Renal cortex interstitium (tissue), 11 donors: ENCODE measurements around the gene NTM. TPM values are rescaled to one million over a fixed set of nuclear protein-coding genes. Genes with fewer than 3 reads are reported as not detected.

Source experiments
- DNase-seq, 11 donors: peaks; one replicate each; pipeline ENCODE4 v3.0.0-alpha.2; 2013; ENCODE audit warnings: low read depth in 9 of 11, low spot score in 4 of 11; ENCODE audit errors: extremely low read depth in 1 of 11
- polyA plus RNA-seq, 3 donors: library from polyadenylated mRNA; unstranded; fragments of 120-200 nt; gene quantifications; one replicate each; pipeline ENCODE4 v1.2.1, GENCODE V29; 2013; ENCODE audit not compliant: insufficient read length in 3 of 3

The NTM gene
- polyA plus RNA-seq, 3 donors, result 40.5 to 45.1 (median 43.9) TPM

DNA sequence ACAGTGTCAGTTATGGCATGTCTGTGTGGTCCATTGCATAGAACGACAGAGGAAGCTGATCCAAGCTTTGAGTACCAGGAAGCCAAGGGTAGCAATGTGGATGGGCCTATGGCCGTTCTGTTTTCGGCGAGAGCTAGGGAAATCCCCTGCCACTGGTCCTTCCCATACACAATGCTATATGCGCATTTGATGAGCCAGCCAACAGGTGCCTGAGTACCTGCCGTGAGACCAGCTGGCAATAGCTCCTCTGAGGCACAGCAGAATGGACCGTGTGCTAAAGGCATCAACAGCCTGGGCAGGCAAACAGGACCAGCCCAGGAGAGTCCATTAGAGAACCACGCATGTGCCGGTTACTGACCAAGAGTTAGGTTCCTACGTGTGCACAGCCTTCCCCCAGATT is 753.0 kb downstream of the NTM start:
- no peak for DNase-seq

DNA sequence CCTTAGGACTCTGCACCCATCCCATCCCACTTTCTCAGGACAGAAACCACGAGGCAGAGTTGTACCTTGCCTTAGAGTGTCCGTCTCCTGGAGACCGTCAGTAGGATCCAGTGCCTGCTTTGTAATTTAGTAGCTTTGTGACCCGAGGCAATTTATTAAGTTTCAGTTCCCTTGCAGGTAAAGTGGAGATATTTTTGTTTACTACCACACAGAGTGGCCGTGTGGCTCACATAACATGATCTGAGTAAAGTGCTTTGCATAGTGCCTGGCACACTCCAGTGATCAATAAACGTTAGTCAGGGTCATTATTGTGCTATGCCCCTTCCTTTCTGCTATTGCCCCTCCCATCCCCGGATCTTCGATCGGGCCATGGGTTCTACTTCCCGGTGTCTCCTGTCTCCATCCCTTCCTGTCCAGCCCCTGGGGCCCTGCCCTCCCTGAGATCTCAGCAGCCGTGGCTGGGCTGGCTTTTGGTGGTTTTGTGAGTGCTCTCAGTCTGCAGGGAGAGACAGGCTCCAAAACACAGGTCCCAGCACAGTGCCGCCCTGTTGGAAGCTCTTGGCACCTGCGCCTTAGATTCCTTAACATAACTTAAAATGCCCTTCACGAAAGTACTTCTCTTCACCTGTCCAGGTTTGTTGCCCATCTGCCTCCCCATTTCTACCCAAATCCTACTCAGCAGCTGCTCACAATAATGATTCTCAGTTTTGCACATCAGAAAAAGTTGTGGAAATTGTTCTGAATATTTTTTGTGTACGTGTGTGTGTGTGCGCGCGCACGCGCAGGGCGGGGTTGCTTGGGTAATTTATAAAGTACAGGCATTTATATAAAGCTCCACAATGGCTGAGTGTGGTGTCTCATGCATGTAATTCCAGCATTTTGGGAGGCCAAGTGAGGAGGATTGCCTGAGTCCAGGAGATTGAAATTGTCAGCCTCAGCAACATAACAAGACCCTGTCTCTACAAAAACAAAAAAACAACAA is 753.7 kb downstream of the NTM start:
- DNase-seq, result peak in 1 of 11 donors; percentile 15

DNA sequence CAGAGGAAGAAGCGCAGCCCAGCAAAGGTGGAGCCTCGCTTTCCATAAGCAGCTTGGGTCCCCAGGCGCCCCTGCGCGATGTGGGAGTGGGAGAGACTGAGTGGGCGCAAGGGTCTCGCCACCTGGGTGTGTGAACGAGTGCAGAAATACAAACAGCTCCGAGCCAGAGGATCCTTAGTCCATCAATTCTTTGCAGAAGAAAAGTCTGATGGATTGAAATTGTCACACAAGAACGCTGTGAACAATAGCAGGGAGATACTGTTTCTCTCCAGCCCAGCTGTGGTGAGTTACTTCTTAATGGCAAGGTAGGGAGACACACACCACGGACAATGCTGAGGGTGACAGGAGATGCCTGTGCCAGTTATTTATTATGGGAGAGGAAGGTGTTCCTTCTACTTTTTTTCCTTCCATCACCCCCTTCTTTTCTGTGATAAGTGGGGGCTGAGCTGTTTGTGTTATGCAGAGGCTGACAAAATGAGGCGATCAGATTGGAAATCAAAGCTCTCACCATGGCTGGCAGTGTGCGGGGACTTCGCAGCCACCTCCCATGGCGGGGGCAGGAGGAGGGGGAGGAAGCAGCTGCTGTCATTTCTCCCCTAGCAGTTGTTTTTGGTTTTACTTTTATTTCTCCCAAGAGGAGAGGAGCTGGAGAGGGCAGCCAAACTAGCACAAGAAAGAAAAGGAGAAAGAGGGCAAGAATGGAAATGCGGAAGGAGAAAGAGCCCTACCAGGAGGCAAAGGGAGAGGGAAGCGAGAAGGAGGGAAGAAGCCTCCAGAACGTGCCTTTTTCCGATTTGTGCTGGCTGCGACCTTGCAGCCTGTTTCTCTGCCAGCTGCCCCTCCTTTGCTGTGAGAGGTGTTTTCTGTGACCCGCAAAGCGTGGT is 755.8 kb downstream of the NTM start:
- peak in 2 of 11 donors; percentile 25 to 37 for DNase-seq

DNA sequence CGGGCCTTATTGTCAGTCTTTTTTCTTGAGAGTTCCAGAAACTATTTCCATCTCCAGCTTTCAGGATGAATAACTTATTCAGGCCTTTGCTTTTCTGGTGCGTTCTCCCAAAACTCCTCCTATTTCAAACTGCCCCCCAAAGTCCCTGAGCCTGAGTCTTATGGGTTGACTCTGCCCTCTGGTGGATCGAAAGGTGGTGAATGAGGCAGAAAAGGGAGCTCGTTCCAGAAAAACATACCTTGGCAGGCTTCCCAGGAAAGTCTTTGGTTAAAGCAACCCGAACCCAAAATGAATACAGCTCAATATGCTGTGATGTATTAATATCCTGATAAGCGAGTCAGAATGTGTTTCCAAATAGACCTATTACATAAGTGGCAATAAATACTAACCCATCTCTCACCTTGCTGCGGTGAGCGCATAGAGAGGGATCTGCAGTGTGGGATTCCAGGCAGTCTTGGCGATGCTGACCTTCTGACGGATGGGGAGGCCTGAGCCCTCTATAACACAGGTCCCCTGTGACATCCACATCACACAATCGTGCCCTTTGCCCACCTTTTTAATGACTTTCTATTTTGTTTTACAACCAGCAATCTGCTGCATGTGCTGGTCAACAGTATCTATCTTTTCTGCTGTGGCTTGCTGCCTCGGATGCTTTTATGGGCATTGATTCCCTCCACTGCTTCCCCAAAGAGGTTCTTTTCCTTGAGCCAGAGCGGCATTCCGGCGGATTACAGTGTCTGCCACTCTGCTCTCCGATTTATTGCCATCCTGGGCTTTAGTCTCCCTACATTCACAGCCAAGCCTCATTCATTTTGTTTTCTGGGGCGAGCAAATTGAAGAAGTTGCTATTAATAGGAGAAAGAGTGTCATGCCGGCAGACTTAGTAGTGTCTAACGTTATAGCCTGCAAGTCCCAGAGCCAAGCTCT is 756.8 kb downstream of the NTM start:
- peak; percentile 55 to 80 (median 72) for DNase-seq

DNA sequence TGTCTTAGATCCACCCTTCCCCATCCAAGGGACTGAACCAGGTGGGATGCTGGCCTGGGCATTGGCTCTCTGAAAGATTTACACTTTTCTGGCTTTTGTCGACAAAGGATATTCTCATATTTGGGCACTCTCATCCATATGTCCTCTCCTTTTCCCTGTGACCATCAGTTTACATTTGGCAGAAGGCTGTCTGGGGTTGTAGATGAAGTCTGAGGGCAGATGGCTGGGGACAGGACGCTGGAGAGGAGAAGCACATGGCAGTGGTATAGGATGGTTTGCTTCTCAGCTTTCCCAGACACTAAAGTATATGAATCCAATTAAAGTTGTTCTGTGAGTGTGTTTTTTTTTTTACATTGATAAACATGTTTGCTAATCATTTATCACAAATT is 757.5 kb downstream of the NTM start:
- DNase-seq, result no peak

DNA sequence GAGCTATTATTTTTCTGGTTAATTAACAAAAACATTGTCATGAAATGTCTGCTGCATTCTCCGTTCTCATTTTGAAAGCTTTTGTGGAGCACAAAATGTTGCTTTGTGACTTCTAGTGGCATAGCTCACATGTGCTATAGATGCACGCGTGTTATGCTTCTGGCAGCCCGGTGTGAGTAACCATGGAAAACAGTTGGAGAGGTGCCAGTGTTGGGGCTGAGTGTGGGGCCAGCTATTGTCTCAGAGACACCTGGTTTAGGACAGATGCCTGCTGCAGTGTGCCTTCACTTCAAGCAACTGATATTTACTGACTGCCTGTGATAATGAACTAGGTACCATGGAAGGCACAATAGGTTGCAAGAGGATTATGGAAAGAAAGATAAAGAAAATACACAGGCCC is 760.6 kb downstream of the NTM start:
- no peak for DNase-seq

DNA sequence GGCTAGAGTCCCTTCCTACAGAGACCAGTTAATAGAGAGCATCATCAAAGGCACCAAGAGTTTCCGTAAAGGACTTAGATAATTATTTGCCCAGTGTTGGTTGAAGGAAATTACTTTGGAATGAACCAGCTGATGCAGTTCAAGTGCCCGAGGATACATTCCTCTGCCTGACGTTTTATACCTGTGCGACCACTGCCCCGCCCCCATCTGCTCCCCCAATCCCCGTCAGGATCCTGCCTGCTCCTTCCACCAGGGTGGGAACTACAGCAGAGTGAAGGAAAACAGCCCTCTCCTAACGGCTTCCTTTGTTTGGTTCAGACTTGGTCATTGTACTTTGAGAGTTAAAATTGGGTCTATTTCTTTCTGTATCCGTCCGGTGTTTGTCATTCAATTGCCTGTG is 761.5 kb downstream of the NTM start:
- no peak for DNase-seq

DNA sequence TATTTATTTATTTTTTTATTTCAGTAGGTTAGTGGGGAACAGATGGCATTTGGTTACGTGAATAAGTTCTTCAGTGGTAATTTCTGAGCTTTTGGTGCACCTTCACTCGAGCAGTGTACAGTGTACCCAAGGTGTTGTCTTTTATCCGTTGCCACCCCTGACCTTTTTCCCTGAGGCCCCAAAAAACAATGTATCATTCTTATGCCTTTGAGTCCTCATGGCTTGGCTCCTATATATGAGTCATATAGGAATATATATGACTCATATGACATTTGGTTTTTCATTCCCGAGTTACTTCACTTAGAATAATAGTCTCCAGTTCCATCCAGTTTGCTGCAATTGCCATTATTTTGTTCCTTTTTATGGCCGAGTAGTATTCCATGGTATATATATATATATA is 763.9 kb downstream of the NTM start:
- no peak for DNase-seq

DNA sequence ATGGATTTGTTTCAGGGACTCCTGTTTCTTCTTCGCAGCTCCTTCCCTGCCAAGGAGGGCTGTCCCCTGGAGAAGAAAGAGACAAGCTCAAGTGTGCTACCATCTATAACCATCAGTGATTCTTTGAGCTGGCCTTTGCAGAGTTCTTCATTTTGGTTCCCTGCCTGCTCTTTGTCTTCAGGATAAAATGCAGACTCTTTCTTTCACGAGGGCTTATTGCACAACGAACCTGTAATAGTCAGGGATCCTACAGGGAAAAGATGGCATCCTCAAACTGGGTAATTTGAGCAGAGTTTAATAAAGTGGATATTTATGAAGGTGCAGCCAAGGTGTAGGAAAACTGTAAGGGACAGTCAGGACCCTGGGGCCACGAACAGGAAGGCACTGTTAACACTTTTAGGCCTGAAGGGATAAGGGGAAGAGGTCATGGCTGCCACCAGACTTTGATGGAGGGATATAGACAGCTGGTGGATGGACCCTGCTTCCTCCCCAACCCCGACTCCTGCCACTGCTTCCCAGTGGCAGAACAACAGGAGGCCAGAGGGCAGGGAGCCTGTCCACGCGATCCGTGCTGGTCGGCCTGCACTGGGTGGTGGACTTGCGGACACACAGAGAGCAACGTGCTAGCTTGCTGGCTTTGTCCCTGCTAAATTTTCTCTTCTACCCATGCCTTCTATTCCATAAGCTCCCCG is 767.0 kb downstream of the NTM start:
- no peak for DNase-seq

DNA sequence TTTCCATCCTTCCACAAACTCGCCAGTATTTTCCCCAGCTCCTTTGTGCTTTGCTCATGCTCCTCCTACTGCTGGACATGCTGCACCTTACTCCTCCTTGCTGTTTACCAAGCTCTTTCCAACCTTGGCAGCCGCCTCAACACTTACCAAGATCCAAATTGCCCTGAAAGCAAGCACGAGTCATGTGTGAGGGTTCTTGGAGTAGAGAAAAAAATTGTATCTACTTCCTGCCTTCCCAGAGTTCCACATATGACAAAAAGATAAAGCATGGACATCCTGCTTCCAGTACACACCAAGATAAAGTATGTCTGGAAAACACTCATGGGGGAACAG is 767.5 kb downstream of the NTM start:
- no peak for DNase-seq

DNA sequence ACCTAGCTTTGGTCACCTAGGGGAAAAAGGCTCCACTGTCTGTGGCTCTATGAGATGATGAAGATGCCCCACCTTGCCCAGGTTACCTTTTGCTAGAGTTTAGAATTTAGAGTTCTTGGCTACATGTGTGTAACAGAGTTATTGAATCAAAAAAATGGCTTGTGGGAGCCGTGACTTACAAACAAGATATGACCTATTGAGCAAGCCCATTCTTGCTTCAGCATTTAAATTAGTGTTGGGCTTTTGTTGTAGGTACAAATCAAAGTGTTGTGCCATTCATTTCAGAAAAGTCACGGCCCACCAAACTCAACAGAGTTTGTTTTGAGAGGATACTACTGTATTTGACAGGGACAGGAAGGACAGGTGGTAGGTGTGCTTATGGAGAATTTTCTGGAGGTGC is 768.8 kb downstream of the NTM start:
- no peak for DNase-seq

DNA sequence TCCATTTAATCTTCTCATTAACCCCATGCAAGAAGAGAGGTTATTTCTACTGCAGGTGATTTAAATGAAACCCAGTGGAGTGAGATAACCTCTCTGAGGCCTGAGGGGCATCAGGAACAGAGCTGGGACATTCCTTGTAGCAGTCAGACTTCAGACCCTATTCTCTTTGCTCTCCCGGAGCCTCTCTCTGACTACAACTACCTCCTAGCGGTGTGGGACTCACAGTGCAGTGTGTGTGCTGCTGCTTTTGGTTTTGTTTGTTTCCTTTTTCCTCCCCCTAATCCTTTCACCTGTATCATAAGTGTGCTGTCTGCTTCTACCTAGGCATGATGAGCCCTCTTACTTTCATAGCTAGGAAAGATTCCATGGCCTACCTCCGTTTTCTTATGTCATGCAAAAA is 769.6 kb downstream of the NTM start:
- DNase-seq, result no peak

DNA sequence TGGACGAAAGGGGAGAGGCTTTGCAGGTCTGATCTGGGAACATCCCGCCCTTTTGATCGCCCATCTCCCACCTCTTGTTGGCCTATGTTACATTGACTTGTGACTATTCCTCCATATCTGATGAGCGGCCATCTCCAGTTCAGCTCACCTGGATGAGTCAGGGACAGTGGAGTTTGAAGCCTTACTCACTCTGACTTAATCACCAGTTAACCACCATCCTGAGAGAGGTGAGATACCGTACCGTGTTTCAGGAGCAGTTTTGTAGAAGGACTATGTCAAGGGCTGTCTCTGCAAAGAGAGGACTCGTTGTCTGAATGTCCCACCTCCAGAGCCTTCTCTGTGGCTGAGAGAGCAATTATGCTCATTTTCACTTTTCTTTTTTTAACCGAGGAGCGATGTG is 771.7 kb downstream of the NTM start:
- DNase-seq, result no peak

DNA sequence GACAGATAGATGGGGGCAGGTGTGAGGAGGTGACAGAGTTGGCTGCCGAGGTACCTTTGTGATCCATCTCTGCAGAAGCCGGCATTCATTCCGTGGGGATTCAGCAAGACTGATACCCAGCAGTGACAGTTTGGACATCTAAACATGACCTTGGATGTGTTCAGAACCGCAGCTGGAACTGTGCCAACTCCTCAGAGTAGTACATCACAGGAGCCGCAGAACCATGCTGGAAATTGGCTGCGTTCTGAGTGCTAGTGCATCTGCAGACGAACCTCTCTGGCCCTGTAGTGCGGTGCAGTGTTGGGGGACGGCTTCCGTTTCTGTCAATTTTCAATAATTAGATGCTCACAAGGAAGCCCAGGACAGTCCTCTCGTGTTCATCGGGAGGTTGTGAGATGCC is 772.1 kb downstream of the NTM start:
- no peak for DNase-seq

DNA sequence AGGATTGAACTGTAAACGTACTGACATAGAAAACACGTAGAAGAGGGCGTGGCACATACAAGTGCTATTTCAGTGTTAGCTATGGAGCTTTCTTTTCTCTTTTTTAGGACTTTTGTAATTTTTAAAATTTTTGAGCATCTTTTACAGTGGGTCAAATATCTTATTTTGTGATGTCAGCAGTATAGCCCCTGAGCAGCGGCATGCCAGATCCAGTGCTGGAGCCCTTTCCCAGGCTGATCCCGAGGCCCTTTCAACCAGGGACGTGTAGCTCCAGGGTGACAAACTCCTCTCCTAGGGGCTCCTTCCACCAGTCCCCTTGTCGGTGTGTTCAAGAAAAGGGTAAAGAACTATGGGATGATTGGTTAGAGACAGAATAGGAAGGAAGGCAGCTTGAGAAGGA is 777.0 kb downstream of the NTM start:
- DNase-seq, result no peak

DNA sequence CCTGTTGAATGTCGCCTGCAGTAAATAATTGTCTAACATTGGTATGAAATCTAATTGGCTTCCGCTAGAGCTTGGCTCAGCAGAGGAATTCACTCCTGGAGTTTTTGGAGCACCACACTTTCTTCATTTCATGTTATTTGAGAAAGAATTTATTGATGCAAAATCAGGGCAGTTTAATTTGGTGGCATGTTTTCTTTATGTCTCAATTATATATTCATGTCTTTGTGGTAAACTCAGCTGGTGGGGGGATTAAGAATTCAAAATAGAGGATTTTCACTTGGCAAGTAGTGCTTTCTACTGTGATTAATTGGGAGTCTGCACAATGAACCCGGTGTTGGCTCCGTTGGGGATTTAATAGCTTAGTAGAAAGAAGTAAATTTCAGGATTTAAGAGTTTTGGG is 784.4 kb downstream of the NTM start:
- DNase-seq, result no peak

DNA sequence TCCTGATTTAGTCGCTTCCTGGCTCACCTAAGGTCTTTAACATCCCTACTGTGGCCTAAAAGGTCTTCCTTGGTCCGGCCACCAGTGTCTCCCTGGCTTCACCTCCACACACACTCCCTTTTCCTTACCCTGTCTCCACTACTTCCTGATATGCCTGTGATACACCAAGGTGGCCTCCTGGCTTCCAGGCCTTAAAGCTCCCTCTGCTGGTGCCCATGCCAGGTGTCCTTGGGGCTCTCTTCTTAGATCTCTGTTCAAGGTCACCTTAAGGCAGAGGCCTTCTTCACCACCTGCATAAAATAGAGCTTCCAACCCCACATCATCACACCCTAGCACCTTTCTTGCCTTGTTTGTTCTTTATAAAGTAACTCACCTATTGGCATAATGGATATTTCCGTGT is 787.7 kb downstream of the NTM start:
- DNase-seq, result no peak

DNA sequence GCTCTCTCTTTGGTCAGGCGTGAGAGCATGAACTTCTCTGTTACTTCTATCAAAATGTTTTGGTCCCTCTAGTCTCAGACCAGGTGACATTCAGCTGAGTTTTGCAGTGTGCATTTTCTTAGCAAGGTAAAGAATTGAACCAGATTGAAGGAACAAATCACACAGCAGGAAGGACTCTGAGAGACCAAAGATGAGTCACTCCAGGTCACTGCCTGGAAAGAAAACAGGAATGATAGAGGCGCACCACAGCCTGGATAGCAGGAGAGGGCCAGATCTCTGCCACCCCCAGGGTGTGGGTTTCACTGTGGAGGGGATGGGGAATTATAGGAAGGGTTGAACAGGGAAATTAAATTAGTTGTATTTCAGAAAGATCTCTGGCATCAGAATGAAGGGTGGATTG is 788.3 kb downstream of the NTM start:
- DNase-seq, result no peak
